HG03520 (cell line): ENCODE results near the gene GNMT.

Source experiments
- ATAC-seq: cut with Tn5 transposase; IDR thresholded peaks from one replicate; pipeline ENCODE4 v1.9.1; 2021; ENCODE audit warnings: mild to moderate bottlenecking, moderate library complexity; ENCODE audit not compliant: unreplicated experiment

The GNMT gene

GRCh38 chr6:43009124-43009523 lies 48.6 kb downstream of the GNMT start:
- no peak for ATAC-seq

- no peak for ATAC-seq
Measured at GRCh38 chr6:43011207-43011606, 50.7 kb downstream of the GNMT start.

- ATAC-seq = no peak
Measured at GRCh38 chr6:43012364-43012763, 51.8 kb downstream of the GNMT start.

- ATAC-seq = no peak
Measured at GRCh38 chr6:43013097-43013842, 52.7 kb downstream of the GNMT start.
